Stimulated activated CD4-positive, alpha-beta T cell treated with anti-CD3 and anti-CD28 coated beads, TNF-alpha, amount 100 ng/mL, for 4 hours (primary cell): ENCODE measurements around the gene SNX7.
A peak's percentile ranks its signal among the peaks of the same experiment; 100 is the strongest.

Source experiments
- DNase-seq, 3 experiments: peaks; one replicate each; pipeline ENCODE4 v3.0.0-alpha.2; 2020; ENCODE audit warnings: low read depth in 3 of 3

Gene SNX7, protein sequence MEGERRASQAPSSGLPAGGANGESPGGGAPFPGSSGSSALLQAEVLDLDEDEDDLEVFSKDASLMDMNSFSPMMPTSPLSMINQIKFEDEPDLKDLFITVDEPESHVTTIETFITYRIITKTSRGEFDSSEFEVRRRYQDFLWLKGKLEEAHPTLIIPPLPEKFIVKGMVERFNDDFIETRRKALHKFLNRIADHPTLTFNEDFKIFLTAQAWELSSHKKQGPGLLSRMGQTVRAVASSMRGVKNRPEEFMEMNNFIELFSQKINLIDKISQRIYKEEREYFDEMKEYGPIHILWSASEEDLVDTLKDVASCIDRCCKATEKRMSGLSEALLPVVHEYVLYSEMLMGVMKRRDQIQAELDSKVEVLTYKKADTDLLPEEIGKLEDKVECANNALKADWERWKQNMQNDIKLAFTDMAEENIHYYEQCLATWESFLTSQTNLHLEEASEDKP

DNA sequence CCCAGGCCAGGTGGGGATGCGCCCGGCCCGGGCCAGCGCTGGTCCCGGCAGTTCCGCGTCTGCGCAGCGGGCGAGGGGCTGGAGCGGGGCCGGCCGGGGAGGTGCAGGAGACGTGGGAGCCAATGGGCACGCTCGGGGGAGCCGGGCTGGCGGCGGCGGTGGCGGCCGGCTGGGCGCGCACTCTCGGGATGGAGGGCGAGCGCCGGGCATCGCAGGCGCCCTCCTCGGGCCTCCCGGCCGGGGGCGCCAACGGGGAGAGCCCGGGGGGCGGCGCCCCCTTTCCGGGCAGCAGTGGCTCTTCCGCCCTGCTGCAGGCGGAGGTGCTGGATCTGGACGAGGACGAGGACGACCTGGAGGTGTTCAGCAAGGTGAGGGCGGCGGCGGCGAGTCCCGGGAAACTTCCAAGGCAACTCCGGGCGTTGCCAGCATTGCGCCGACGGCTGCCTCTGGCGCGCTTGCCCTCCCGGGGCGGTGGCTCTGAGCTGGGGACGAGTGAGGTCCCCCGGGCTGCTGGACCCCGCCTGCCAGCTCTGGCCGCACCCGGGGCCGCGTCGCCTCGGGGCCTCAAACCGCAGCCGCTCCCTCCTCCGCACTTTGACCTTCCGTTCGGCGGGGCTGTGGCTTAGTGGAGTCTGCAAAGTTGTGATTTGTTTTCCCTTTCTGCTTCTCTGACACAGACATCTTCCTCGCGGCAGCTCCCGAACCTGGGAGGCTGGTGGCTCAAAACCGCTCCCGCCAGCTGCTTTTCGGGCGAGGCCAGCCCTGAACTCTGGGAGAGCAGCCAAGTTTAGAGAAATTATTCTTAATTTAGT is at the start of gene SNX7:
Gene SNX7, plus strand, starts transcription at position 178 of the 812 bp plus-strand sequence. Its CDS starts 11 bp downstream, at position 189.
- peak in 1 of 3 experiments; percentile 0 for DNase-seq

DNA sequence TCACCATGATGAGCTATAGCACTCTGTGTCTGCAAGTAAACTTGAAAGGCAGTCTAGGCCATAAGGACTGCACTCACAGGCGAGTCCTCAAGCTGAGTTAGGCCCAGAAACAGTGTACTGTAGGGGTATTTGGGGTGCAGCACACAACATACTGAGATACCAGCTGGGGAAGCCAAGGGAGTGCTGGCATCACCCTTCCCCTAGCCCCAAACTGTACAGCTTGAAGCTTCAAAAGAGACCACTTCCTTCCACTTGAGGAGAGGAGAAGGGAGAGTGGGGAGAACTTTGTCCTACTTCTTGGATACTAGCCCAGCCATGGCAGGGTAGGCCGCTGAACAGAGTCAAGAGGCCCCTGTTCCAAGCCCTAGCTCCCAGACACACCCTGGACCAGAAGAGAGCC is 24.2 kb upstream of the SNX7 start:
- DNase-seq, result no peak

DNA sequence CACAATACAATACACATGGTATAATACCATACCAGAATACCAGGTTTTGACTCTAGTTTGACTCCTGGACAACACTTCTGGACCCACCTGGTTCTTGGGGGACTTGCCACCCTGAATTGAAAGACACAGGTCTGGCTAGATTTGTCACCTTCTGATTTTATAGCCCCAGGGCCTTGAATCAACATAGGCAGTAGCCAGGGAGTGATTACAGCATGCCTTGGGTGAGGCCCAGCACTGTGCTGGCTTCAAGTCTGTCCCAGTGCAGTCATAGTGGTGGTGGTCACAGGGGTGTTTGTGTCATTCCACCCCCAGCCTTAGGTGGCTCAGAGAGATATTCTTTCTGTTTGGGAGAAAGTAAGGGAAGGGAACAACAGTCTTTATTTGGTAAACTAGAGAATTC is 23.3 kb upstream of the SNX7 start:
- no peak for DNase-seq

- no peak for DNase-seq
These were observed 17.0 kb upstream of the SNX7 start for GRCh38 chr1:98644510-98644909.

DNA sequence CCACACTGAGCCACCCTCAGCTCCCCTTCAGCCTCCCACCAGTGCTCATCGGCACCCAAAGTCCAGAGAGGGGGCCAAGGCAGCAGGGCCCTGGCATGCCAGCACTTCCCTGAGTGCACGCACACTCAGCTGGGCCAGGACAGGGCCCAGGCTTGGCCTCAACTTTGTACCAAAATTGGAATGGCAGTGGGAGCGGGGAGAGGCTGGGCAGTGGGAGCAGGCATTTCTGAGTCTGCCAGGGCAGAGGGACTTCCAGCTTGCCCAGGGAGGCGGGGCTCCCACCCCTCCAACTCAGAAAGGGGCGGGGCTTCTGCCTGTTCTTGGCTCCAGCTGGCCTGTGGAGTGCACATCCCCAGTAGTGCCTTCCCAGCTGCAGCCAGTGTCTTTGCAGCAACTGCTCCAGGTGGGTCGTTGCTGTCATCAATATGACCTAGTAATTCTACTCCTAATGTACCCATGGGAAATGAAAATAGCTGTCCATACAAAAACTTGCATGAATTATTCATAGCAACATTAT is 10.3 kb upstream of the SNX7 start:
- DNase-seq, result no peak

DNA sequence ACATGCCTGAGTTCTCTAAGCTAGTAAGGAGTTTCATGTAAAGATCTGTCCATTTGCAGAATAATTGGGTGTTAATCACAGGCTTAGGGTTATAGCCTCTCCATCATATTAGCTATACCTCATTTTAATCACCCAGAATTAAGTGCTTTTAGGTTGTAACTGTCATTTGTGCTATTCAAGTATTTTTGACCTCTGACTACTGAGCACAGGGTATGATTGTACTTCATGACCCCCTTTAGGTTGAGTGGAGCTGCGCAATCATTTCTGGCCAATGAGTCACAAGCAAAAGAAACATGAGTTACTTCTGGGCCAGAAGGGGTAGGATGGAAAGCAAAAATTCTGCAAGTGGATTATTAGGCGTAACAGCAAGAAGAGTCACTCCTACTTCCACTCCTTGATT is 8.4 kb upstream of the SNX7 start:
- DNase-seq, result no peak

GRCh38 chr1:98659879-98660278 is 1.6 kb upstream of the SNX7 start:
- DNase-seq, result no peak

GRCh38 chr1:98660940-98661543 is 479 bp upstream of the SNX7 start:
- DNase-seq, result no peak

- DNase-seq, result no peak
These were observed 792 bp downstream of the SNX7 start for GRCh38 chr1:98662356-98662670.

DNA sequence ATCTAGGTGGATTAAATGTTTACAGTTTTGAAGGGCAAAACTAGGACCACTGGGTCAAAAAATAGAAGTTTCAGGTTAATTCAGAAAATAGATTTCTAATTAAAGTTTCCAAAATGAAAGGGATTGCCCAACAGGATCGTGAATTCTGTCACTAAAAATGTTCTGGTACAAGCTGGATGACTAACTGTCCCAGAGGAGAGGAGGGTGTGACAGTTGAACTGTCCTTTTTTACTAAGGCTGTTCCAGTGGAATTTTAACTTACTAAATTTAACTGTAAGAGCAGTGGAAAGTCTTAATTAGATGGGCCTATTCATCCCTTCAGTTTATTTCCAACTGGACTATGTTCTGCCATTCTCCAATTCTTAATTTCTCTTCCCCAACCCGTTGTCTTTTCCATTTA is 7.2 kb downstream of the SNX7 start:
- DNase-seq, result no peak

DNA sequence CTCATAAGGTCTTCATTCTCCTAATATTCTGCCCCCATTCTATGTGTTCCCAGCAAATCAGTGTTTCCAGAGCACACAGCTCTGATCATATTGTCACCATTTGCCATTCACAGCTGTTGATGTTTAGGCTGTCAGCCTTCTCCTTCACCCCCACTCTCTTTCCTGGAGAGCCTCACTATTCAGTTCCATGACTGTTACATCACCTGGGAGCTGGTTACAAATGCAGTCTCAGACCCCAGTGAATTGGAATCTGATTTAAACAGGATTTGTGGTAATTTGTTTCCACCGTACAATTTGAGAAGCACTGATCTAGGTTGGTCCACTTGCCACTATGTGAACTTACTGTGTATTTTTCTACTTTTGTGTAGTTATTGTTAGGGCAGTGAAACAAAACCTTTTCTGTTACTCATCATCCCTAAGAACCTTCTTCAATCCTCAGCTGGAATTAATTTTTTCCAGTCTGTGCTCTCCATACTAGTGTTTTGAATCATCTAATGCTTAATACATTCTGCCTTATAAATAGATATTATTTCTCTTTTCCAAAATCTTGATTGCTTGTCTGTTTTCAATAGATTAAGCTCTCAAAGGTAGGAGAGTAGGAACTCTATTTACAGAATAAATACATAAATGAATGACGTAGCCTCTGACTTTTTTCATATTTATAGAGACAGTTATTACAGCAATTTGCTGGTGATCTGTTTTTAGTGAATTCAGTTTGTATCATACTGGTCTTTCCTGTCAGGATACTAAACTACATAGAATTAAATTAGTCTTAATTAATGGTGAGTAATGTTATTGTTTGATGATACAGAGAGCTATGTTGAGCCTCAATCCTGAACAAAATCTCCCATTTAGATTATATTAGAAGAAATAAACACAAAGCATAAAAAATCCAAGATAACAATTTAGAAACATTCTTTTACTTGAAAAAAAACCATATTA is 8.1 kb downstream of the SNX7 start:
- no peak for DNase-seq

GRCh38 chr1:98672189-98672588 is 10.7 kb downstream of the SNX7 start:
- no peak for DNase-seq

GRCh38 chr1:98674075-98674781 is 12.7 kb downstream of the SNX7 start:
- DNase-seq, result no peak

- no peak for DNase-seq
These were observed 13.8 kb downstream of the SNX7 start for GRCh38 chr1:98675282-98675681.

DNA sequence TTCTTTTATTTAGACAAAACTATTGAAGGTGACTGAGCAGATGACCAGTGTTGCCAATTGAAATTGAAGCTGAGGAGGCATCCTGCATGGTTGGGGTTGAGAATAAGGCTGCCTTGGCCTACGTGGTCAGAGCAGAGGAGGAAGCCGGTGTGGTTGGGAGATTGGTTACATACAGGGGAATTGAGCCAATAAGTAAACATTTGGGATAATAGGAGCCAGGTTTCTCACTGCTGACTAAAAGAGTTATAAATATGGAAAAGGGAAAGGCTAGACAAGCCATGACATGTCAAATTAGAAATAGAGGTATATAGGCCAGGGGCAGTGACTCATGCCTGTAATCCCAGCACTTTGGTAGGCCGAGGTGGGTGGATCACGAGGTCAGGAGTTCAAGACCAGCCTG is 15.8 kb downstream of the SNX7 start:
- DNase-seq, result no peak

DNA sequence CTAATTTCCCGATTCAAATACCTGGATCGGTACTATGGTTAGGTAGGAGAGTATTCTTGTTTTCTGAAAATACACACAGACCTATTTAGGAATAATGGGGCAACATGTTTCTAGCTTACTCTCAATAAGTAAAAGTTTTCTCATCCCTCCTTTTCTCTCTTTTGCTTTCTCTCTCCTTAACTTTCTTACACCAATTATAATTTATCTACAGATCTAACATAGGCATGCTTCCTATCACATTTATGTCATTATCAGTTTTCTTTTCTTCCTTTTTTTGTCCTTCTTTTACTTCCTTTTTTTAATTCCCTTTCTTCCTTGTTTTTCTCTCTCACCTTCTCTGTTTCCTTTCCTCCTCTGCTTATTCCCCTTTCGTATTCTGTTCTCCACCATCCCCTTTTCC is 20.3 kb downstream of the SNX7 start:
- DNase-seq, result no peak

DNA sequence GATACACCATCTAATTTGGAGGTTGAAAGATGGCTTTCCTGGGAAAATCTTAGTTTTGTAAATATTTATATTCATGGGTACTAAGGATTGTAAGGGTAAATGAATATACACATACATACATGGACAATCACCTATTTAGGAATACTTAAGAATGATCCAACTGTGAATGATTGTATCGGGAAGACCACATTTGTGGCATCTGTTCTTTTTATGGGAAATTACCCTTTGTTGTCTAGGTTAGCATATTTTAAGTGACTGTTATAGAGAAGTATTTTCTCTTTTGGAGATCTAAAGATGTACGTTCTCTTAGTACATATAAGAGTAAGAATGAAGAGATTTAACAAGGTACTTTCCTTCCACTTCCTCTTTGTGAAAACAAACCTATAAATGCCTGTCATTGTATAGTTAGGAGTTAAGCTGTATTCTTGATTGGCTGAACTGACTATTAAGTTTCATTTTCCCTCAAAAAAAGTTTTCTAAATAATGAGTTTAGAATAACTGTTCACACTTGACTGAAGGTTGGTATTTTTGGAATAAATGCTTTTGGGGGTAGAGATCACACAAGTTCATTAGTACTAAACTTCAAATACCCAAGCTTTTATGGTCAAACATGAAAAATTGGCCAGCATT is 26.7 kb downstream of the SNX7 start:
- DNase-seq, result no peak

- DNase-seq, result no peak
These were observed 29.1 kb downstream of the SNX7 start for GRCh38 chr1:98690576-98690975.

DNA sequence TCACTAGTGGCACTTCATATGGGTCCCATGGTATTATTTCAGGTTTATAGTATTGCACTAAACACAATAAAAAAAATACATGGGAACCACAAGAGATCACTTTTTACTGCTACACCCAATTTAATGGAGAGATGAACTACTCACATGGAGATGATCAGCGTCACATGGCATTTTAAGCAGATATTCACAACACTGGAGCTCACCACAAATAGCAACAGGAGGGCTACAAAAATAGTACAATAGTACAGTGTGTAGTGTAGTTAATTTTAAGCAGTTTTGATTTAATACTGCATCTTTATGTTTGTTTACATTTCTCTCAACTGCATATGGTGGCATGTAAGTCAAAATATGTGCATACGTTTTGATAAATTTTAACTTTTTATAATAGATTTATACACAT is 31.0 kb downstream of the SNX7 start:
- DNase-seq, result no peak

- DNase-seq, result no peak
These were observed 31.9 kb downstream of the SNX7 start for GRCh38 chr1:98693385-98693784.
